Measurements from ENCODE around the gene TAS2R9.

GRCh38 chr12:10771132-10771733 lies 38.7 kb downstream of the TAS2R9 start:
- peak; percentile 73 for TF ChIP-seq CTCF (conservative IDR thresholded peaks at IDR 0.05)
- TF ChIP-seq ZFX (IDR thresholded peaks at IDR 0.05), result no peak
